GM18870 (cell line): ENCODE measurements around the gene SNX3.

Experiments
- ATAC-seq: cut with Tn5 transposase; IDR thresholded peaks from one replicate; pipeline ENCODE4 v1.9.1; 2021; ENCODE audit warnings: moderate library complexity; ENCODE audit not compliant: unreplicated experiment

Gene SNX3

DNA sequence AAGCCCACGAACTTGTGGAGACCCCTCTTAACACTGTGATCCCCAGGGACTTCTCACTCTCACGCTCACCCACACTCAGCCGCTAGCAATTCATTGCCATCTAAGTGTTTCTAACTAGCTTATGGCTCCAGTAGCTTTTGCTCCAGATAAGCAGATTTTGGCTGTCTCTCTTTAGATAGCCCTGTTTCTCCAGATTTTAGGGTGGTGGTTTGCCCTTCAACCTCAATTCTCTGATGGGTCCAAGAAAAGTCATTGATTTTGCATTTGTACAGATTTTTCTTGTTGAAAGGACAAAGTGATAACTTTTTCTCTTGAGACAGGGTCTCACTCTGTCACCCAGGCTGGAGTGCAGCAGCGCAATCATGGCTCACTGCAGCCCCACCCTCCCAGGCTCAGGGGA lies 53.8 kb downstream of the SNX3 start:
- no peak for ATAC-seq

DNA sequence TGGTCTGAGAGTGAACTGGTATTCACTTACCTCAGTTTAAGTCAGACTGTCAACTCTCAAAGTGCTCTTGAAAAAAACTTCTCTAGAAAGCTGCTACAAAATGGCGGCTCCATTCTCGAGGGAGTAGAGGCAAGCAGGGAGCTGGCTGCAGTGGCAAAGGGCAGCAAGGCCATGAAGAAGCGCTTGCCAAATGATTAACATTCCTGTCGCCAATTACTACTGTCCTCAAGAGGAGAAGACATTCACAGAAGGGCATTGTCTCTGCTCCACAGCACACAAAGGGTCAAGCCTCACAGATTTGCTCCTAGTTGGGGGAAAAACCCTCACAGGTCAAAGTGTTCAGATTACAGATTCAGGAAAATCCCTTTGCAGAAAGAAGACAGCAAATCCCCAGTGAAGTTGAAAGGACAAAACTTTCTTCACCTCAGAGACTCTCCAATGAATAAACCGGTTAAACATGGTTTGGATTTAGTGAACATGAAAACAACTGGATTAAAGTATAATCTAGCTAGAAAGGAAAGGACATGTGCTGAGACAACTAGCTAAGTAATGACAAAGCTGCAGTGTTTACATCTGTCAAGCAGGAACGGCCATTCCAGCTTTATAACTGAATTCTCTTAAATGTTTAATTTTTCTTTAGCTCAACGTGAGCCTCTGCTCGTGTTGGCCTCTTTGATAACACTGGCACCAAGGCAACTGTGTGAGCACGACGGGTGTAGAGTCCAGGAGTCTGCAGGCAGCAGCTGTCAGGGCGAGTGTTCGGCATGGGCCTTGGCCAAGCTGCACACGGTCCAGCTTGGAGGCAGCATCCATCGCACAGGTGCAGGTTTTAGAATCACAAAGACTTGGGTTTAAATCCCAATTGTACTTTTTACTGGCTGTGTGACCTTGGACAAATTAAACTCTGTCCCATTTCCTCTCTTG lies 57.4 kb downstream of the SNX3 start:
- no peak for ATAC-seq

DNA sequence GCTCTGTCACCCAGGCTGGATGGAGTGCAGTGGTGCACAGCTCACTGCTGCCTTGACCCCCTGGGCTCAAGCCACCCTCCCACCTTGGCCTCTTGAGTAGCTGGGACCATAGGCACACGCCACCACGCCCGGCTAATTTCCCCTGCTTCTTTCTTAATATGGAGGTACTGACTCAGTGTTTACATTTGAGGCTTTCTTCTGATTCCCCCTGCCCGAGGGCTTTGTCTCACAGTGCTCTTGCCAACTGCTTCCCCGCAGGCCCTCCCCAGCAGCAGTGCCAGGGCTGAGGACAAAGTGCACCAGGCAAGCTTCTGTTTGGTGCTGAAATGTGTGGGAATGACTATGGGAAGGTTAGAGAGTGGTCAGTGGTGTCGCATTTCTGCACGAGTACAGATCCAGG lies 60.2 kb downstream of the SNX3 start:
- no peak for ATAC-seq

DNA sequence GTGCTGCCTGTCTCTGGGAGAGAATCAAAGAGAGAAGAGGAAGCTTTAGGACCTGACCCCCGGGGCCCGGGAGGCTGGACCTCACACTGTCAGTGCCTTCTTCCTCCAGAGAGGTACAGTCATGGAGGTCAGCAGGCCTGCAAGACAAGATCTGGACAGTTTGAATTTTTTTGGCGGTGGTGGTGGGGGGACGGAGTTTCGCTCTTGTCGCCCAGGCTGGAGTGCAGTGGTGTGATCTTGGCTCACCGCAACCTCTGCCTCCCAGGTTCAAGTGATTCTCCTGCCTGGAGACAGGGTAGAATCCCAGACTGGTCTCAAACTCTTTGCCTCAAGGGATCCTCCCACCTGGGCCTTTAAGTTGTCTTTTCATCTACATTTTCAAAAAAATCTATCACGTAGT lies 60.7 kb downstream of the SNX3 start:
- ATAC-seq = no peak

DNA sequence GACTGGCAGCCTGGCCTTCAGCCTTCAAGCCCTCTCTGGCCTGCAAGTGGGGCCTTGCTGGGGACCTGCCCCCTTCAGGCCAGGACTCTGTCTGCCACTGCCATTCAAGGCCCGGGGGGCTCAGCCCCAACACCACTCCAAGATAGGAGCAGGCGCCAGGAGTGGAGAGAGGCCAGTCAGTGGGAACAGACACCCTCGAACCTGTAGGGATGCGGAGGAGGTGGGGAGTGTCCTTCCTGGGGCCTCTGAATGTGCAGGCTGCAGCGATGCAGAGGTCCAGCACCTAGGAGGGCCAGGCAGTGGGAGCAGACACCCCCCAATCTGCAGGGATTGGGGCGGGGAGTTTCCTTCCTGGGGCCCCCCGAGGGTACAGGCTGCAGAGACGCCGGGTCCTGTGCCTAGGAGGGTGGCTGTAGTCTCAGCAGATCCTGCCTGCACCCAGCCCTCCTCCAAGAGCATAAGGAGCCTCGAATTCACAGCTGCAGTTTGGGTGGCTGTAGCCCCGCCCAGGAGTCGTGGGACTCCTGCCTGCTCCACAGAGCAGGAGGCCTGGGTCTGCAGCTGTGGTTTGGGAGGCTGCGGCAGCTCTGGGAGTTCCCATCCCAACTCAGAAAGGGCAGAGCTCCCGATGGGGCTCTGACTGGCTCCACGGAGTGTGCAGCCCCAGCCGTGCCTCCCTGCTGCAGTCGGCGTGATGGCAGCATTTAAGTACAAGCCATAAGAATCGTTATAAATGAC lies 61.9 kb downstream of the SNX3 start:
- ATAC-seq = no peak

DNA sequence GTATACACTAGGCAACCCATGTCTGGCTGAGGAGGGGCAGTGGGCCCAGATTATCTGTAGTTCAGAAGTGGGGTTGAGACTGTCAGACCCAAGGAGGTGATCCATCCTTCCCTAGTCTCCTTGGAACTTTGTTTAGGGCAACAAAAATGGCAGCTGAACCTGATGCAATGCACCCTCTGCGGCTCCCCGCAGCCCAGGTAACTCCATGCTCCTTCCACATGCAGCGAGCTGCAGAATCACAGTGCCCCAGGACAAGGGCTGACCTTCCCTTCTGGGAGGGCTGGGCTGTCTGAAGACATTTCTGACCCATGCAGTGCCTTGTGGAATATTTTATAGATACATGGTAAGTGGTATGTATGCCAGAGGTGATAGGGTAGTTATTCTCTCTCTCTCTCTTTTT lies 65.6 kb downstream of the SNX3 start:
- no peak for ATAC-seq

DNA sequence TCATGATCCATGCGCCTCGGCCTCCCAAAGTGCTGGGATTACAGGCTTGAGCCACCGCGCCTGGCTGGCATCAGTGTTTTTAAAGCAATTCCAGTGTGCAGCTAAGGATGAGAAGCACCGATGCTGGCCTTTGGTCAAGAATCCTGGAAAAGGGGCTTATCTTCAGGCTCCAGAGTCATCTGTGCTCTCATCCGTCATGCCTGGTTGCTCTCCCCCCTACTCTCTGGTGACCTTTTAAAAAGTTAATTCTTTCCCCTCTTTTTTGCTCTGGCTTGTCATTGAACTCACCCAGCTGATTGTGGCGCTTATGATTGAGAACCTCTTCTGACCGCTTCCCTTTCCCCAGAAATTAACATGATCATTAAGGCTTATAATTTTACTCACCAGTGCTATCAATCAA lies 66.3 kb downstream of the SNX3 start:
- no peak for ATAC-seq

DNA sequence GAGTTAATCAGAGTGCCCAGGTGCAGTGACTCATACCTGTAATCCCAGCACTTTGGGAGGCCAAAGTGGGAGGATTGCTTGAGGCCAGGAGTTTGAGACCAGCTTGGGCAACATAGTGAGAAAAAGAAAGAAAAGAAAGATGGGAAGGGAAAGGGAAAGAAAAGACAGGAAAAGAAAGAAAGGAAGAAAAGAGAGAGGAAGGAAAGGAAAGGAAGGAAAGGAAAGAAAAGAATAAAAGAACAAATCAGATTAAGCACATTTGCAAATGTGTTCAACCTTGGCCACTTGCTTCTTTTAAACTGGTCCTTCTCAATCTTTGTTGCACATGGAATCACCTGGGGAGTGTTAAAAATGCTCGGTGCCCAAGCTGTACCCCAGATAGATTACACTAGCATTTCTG lies 67.0 kb downstream of the SNX3 start:
- no peak for ATAC-seq

DNA sequence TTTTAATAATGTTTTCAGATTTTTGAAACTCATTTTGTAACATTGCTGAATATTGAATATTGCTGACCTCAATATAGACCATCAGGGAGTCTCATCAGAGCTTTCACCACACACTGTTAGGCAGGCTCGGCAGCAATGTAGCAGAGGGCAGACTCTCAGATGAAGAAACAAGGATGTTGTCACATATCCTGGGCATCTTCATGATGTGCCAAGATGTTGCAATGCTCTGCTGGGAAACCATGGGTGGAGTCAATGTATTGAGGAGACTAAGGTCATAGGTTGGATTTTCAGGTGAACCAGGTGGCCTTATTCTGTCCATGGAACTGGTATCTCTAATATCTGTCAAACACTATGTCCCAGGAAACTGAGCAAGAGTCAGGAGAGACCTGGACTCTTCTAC lies 67.7 kb downstream of the SNX3 start:
- no peak for ATAC-seq

DNA sequence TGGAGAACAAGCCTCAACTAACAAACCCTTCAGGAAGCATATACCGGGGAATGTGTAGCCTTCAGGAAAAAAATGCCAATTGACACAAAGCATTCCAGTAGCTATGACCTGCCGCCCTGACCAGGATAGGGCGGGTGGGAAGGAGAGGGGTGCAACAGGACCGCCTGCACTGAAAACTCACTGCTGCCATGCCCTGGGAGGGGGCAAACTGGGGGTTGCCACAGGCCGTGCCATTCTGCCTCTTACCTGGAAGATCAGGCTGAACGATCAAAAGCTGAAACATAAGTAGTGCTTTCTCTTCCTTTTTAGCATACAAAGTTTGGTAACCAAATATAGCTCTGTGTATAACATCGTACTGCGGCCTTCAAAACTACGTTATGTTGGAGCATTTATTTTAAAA lies 73.3 kb downstream of the SNX3 start:
- no peak for ATAC-seq

DNA sequence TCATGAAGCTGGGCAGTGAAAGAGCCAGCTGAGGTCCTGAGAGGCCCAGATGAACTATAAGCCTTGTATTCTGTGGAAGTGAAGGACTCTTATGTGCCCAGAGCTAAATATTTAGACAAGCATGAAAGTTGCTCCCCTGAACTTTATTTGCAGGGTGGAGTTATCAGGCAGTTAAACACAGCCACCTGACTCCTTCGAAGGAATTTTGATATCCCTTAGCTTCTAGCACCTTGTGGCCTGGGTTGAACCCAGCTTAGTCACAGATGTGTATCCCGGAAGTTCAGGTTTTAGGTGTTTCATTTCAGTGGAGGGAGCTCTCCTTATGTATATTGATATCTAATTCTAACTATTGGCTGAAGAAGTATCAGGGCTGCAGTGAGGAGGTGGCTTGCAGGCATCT lies 74.6 kb downstream of the SNX3 start:
- no peak for ATAC-seq

DNA sequence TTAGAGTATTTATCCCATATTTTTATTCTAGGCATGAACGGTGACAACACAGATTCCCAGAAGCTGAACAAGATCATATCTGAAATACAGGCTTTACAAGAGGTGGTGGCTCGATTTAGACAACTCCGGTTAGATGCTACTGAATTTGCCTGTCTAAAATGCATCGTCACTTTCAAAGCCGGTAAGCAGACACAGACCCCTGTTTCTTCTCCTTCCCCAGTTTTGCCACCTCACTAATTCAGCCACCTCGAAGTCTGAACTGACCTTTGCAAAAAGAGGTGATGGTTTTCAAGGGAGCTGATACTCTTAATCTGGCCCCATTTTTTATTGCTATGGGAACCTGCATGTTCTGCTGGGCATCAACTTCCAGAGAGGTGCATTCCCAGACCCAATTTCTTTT lies 80.1 kb downstream of the SNX3 start:
- ATAC-seq = no peak

DNA sequence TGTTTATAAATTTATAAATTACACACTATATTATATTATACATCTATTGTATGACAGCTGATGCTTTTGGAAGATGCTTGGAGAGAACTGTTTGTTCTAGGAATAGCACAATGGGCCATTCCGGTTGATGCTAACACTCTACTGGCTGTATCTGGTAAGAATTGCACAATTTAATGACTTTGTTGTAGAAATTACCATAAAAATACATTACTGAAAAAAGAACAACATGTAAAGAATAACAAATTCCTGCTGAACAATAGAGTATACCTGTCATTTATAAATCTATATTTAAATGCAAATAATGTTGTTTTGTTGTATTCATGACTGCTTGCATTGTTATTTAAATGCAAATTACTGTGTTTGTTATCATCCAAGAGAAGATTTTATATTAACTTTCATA lies 80.6 kb downstream of the SNX3 start:
- ATAC-seq = no peak

DNA sequence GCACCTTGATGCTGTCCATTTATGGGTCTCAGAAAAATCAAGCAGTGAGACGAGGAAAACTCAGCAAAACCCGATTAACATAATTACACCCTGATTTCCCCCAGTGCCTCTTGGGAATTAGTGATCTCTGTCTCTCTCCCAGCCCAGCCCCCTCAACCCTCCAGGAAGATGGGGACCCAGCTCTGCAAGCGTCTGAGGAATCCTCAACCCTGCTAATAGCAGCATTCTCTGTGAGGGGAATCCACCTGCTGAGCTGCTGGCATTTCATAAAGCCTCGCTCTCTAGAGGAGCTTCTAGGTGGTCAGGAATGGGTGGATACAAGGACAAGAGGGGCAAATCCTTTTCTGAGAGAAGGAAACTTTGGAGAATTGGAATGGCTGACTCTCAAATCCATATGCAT lies 81.1 kb downstream of the SNX3 start:
- ATAC-seq = no peak

DNA sequence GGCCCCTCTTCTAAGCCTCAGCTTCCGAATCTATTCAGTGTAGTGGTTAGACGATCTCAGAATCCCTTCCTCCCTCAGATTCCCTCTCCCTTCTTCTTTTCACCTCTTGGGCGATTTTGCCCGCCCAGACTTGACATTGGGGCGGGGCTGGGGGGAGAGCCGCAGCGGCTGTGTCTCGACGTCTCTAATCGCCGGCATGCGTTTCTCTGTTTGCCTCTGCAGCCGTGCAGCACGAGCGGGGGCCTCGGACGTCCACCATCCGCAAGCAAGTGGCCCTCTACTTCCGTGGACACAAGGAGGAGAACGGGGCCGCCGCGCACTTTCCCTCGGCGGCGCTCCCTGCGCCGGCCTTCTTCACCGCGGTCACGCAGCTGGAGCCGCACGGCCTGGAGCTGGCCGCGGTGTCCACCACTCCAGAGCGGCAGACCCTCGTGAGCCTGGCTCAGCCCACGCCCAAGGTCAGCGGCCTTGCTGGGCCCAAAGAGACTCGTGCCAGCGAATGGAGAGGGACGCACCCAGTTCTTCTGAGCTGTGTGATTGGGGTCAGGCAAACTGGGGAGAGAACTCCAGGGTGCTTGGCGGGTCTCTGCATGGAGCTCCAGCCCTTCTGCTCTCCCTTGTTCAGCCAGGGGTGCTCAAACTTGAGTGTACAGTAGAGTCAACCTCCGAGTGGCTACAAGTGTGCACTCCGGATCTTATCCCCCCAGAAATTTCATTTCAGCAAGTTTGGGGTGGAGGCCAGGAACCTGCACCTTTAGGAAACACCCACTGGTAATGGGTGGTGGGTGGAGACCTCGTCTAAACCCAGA lies 84.4 kb downstream of the SNX3 start:
- no peak for ATAC-seq

DNA sequence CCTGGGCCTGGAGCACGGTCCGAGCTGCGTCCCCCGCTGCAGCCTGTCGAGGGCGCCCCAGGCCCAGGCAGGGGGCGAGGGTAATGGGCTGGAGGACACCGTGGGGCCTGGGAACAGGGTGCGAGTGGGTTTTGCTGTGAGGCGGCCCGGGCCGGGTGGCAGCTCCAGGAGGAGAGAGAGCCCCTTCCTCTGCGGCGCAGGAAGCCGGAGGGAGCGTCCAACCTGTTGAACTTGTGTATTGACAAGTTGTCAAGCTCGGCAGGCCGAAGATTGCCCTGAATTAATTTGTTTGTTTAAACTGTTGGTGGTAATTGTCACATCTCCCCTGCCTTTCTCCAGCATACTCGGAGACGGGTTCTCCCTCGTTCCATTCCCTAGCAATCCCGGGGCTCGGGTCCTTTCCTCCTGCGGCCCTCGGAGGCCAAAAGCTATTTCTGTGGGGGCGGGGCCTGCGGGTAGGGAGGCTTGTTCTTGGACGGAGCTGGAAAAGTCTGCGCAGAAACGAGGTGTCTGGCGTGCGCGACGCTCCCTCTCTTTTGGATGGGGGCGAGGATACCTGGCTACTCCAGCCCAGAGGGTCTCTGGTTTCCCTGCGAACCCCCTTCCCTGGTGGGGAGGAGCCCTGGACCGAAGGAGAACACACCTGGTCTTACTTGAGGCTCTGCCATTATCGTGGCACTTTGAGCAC lies 85.1 kb downstream of the SNX3 start:
- ATAC-seq = no peak

DNA sequence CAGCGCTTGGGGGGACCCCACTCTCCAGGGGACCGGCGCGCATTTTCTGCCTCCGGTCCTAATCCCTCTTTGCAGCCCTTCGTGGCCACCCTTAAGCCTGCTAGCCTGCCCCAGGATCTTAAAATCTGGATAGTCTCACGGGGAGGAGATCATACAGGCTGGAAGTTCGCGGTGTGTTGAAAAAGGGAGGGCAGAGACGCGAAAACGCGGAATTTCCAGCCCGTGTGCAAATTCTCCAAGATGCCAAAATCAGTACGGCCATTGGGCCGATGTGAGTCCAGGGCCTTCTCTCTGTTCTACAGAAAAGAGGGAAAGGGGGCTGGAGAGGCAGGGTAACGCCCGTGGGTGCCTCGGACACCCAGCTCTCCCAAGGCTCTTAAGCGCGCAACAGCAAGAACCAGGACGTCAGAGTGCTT lies 85.7 kb downstream of the SNX3 start:
- no peak for ATAC-seq

DNA sequence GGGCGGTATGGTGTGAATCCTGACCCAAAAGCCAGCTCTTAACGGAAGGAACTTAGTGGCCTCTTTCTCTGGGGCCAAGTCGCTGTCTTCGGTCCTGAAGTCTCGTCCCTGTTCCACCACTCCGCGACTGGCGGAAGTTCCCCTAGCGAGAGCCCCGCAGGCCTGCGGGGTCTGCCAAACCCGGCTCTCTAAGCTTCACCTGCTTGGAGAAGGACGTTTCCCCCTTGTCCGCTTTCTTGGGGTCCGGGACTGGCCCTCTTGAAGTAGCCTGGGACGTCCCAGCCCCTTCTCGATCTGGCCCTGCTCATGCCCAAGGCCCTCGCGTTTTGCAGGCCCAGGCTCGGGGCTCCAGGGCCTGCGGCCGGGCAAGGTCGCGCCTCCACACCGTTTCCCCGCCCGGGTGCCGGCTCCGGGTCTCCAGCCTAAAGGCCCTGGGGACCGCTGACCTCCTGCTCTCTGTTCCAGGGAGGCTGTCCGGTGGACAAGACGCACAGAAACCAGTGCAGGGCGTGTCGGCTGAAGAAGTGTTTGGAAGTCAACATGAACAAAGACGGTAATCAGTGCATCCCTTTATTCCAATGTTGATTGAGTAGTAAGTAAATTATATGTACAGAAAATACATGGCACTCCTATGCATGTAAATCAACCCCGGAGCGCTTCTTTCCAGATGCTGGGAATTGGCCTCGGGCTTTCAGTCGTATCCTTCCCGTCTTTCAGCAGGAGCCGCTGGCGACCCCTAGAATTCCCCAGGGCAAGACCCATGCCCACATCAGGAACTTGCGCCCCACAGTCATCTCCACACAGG lies 86.3 kb downstream of the SNX3 start:
- no peak for ATAC-seq

DNA sequence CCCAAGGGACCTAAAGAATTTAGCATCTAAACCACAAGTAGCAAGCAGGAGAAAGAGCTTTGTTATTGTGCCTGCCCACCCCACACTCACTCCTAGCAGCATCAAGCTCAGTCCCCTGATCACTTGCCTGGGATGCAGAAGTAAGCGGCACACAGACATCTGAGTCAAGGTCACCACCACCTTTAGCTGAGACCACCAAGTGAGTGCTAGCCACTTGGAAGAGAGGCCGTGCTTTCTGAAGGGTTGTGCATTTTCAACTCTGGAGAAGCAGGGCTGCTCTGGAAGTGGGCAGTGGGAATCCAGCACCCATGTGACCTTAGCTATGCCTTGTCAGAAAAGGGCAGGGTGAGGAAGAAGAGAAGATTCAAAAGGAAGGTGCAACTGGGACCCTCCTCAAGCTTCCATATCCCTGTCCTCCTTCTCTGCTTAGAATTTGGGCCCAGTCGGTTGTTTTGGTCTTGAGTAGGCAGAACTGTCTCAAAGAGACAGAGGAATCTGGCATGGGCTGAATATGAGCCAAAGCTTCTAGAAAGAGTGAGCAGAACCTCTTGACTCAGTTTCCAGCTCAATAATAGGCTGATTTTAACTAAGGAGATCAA lies 88.8 kb downstream of the SNX3 start:
- ATAC-seq = no peak
